NCI-H345 treated with DMSO at 0.1 percent for 48 hours (cell line): ENCODE data around the gene GATA5.

Experiments
- DNase-seq: peaks from one replicate; lab custom pipeline; 2025; ENCODE audit not compliant: unreplicated experiment; lab: John Stamatoyannopoulos, UW

GATA5 gene

GRCh38 chr20:62457098-62457497 lies 18.7 kb downstream of the GATA5 start:
- no peak for DNase-seq

DNA sequence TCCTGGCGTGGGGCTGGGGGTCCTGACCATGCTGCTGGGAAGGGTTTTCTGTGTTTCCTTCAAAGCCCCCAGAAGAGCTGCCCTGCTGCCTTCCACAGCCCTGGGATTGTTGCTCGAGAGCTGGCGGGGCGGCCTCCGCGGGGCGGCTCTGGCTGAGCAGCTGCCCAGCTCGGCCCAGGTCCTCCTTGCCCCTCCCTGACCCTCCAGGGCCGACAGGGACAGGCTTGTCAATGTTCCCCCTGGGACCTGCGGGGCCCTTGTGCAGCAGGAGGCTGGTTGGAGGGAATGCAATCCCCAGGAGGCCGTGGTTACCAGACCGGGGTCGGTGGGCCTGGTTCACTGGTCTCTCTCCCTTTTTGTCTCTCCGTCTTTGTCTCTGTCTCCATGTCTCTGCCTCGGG lies 19.9 kb downstream of the GATA5 start:
- DNase-seq: no peak

- DNase-seq: no peak
Measured at GRCh38 chr20:62454904-62455636, 20.7 kb downstream of the GATA5 start.

GRCh38 chr20:62453186-62453808 lies 22.5 kb downstream of the GATA5 start:
- no peak for DNase-seq

DNA sequence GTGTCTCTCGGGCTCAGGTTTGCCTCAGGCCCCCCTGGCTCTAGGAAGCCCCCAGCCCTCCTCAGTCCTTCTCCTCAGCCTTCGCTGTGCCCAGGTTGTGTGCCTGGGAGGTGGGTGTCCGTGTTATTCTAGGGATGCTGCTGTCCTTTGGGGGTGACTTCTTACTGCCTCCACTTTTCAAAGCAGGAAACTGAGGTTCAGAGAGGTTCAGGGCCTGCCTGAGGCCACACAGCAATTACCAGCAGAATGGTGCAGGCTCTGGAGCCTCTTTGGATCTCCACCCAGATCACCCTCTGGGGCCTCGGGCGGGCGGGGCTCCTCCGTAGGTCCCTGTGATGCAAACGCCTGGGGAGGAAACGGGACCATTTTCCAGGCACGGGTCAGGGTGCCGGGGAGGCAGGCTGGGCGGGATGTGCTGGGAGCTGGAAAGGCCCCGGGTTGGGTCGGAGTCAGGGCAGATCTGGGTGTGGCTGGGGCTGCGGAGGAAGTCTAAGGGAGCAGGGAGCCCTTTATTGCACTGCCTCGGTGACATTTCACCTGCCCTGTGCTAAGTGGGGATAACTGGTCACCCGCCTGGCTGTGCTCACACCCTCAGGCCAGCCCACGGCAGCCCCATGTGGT lies 23.2 kb downstream of the GATA5 start:
- DNase-seq: no peak

DNA sequence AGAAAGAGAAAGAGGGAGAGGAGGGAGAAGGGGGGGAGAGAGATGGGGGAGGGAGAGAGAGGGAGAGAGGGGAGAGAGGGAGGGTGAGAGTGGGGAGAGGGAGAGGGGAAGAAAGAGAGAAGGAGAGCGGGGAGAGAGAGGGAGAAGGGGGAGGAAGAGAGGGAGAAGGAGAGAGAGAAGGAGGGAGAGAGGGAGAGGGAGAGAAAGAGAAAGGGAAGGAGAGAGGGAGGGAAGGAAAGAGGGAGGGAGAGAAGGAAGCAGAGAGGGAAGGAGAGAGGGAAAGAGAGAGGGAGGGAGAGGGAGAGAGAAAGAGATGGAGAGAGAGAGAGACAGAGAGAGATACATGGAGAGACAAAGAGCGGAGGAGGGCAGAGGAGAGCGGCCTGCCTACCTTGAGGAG lies 23.8 kb downstream of the GATA5 start:
- DNase-seq: no peak

- no peak for DNase-seq
Measured at GRCh38 chr20:62451156-62451767, 24.5 kb downstream of the GATA5 start.

- DNase-seq: no peak
Measured at GRCh38 chr20:62449951-62450691, 25.7 kb downstream of the GATA5 start.

GRCh38 chr20:62448788-62449187 lies 27.0 kb downstream of the GATA5 start:
- no peak for DNase-seq

GRCh38 chr20:62448038-62448437 lies 27.8 kb downstream of the GATA5 start:
- no peak for DNase-seq

GRCh38 chr20:62446888-62447869 lies 28.6 kb downstream of the GATA5 start:
- DNase-seq: no peak

GRCh38 chr20:62446481-62446880 lies 29.3 kb downstream of the GATA5 start:
- no peak for DNase-seq

- no peak for DNase-seq
Measured at GRCh38 chr20:62445553-62446340, 30.0 kb downstream of the GATA5 start.

DNA sequence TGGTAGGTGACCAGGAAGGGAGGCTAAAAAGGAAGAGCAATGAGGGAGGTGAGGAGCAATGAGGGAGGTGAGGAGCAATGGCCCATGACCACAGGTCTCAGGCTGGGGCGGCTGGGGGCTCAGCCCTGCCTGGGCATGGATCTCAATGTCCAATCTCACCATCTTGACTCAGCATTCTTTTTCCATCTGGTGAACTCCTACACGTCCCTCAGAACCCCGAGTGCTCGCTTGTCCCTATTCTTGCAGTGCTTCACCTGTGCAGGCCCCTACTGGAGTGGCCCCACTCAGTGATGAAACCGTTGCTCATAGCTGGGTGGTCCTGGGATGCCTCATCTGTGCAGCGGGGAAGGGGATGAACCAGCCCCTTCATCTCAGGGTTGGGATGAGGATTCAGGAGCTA lies 31.5 kb downstream of the GATA5 start:
- no peak for DNase-seq

DNA sequence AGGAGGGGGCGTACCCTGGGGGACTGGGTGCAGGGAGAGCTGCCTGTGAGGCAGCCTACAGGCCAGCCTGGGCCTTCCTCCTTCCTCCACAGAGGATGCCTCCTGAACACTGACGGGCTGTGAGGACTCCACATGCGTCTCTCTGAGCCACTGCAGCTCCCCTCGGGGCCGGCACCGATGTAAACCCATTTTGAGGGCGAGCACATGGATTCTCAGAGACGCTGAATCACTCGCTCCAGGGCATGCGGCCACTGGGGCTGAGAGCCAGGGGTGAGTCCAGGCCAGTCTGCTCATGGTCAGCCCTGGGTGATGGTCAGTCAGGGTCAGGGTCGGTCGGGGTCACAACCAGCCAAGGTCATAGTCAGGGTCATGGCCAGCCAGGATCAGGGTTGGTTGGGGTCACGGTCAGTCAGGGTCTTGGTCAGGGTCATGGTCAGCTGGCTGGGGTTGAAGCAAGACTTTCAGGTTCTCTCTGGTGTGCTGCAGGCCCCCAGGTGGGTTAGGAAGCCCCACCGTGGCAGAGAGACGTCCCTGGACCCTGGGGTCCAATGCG lies 33.7 kb downstream of the GATA5 start:
- no peak for DNase-seq

DNA sequence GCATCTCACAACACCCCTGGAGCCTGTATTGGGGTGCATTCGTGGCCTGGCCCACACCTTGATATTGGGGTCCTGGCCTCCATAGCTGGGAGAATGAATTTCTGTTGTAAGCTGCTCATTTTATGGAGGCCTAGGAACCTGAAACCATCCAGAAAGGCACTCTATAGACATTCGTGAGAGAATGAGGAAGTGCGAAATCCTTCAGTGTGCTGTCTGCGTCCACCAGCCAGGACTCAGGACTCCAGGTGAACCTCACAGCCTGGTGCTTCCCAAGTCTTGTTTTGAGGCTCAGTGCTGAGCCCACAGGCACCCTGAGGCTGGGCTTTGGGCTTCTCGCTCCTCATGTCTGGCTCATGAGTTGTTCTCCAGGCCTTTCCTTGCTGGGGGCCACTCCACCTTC lies 36.6 kb downstream of the GATA5 start:
- DNase-seq: no peak

DNA sequence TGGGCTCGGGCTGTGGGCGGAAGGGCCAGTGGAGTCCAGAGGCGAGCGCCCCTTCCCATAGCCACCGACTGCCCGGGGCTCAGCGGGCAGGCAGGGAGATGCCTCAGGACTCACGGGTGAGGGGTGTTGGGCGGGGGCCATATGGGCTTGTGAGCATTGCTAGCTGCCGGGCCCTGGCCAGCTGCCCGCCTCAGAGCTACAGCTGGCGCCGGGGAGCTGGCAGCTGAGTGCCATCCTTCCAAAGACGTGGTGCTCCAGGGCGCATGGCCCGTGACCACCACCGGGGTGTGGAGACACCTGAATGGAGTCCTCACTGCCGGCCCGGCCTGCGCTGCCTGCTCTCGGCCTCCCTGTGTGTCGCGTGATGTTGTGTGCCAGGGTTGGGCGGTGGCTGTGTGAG lies 37.9 kb downstream of the GATA5 start:
- DNase-seq: peak; percentile 75

DNA sequence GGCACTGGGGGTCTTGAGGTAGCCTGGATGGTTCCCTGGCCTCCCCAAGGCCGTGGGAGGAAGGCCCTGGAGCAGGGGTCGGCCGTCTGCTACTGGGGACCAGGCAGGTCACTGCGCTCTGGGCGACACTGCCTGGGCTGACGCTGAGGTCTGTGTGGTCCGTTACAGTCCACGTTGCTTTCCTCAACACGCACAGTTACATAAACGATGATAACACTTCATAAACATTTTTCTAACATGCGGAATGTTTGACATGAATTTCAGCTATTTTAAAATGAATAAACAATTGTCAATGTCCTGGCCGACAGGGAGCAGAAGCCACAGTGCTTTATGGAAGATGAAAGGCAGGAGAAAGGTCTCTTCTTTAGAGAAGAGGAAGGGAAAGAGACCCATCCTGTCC lies 38.3 kb downstream of the GATA5 start:
- no peak for DNase-seq

- DNase-seq: no peak
Measured at GRCh38 chr20:62436692-62437091, 39.1 kb downstream of the GATA5 start.
